Pancreas (tissue), 10 donors: ENCODE data around the gene PGA3. TPM values are rescaled to one million over a fixed set of nuclear protein-coding genes. Genes with fewer than 3 reads are reported as not detected.
"Not testable (repeated sequence)": the region's sequence is repeated elsewhere in the genome, so short reads cannot be mapped to it uniquely, and the experiment has no call there.

Source experiments
- ATAC-seq, 4 donors: fragments of 200-7000 bp; cut with Tn5 transposase; one replicate each; pipeline versions ENCODE4 v1.8.0 to v1.9.1; 2020; ENCODE audit warnings: mild to moderate bottlenecking in 4 of 4, moderate library complexity in 4 of 4
- DNase-seq, 6 donors: peaks; one replicate each; pipeline ENCODE4 v3.0.0-alpha.2; 2020
- FAIRE-seq: peaks from 2 replicates; lab custom pipeline; 2012; peaks lifted over from hg19 to GRCh38; lab: Jason Lieb, UNC
- H3K27ac ChIP-seq, 4 donors: fragments of 200-600 bp; sonication (generic); 1 replicate in 3 of 4; 2 replicates in 1 of 4; pipeline versions ENCODE4 v1.5.0 to v1.8.0; 2020
- H3K27me3 ChIP-seq, 4 donors: fragments of 200-600 bp; one replicate each; pipeline ENCODE4 v1.8.0; 2021
- H3K36me3 ChIP-seq, 3 donors: fragments of 200-600 bp; sonication (generic) in 1 of 3; one replicate each; pipeline versions ENCODE4 v1.5.0 to v1.8.0; 2020 to 2021
- H3K4me1 ChIP-seq, 3 donors: fragments of 200-600 bp; one replicate each; pipeline ENCODE4 v1.8.0; 2021
- H3K4me3 ChIP-seq, 4 donors: fragments of 200-600 bp; sonication (generic) in 2 of 4; one replicate each; pipeline versions ENCODE4 v1.5.0 to v1.8.0; 2020 to 2021
- H3K9me3 ChIP-seq, 4 donors: fragments of 200-600 bp; one replicate each; pipeline ENCODE4 v1.8.0; 2021
- CTCF ChIP-seq, 4 donors: fragments of 200-600 bp; sonication (generic) in 3 of 4; IDR thresholded peaks; one replicate each; pipeline versions ENCODE4 v1.5.0 to v1.8.0; 2021; ENCODE audit warnings: antibody characterized with exemption in 4 of 4
- WGBS, 2 donors: extraction: QIAGEN DNeasy Blood & Tissue Kit; methylation state at CpG; one replicate each; pipeline ENCODE4 v1.1.7; 2013; 5-methylcytosine and 5-hydroxymethylcytosine counted together
- intact Hi-C, 3 donors: fragments of 100-400 bp; cut with DNase I; formaldehyde crosslinking; loops; one replicate each; pipeline versions ENCODE4 v1.11.1 to v1.14.2; 2022
- polyA plus RNA-seq, 2 donors: library from polyadenylated mRNA; stranded (reverse); fragments of 200-250 nt; gene quantifications; one replicate each; pipeline ENCODE4 v1.2.3, GENCODE V29; 2013
- total RNA-seq, 6 donors: library from RNA; stranded (reverse); fragmentation: NEBNext Ultra II Directional in 4 of 6; extraction: Animal tissue kit (Norgen Biotek cat#: 25700) in 4 of 6; gene quantifications; one replicate each; pipeline versions ENCODE4 v1.2.1 to v1.2.4, GENCODE V29; 2021 to 2023
- donor health status: healthy with polysubstance abuse.
- donor health status: DM: no; HTN: no; CAD: no; lungs with moderate emphysema.
- donor health status: DM: no; HTN: no; CAD: no.
- donor health status: control.
- donor health status: control.
- donor health status: Bipolar disorder and iron deficiency.
- donor health status: DM: yes; HTN: yes; CAD: no.
- donor health status: DM: no; HTN: no; CAD: no.
- donor health status: DM: no; HTN: no; CAD: no.
- donor health status: DM: yes; HTN: yes; CAD: no.

The PGA3 gene
- total and polyA plus RNA-seq, 8 donors, result 0.08 to 7.4 (median 0.23) TPM; not detected in 4

GRCh38 chr11:61172888-61173287 lies 30.4 kb upstream of the PGA3 start:
- no peak for ATAC-seq
- Histone ChIP-seq H3K4me3 (no peak overlapping the region), H3K4me1 (peaks cover 0 to 18% (median 0%) of the 10 kb centered on the region in 3 donors), H3K36me3 (no peaks in the 10 kb centered on the region), H3K27ac (peak overlapping the region in 2 of 4 donors; percentile 53 to 74), H3K9me3 (no peaks in the 10 kb centered on the region), H3K27me3 (no peaks in the 10 kb centered on the region)
- intact Hi-C loops, result no loop called here
- DNase-seq, result no peak
- FAIRE-seq, result no peak
- no peak for TF ChIP-seq CTCF (IDR thresholded peaks at IDR 0.05)
- WGBS, 2 donors, result 90 to 92% methylated on average over 3 of the region's 3 CpGs

- ATAC-seq, result peak in 3 of 4 donors; percentile 64 to 70 (median 65)
- Histone ChIP-seq H3K27ac (peak overlapping the region in 2 of 4 donors; percentile 53 to 74), H3K4me3 (no peak overlapping the region), H3K36me3 (no peaks in the 10 kb centered on the region), H3K9me3 (no peaks in the 10 kb centered on the region), H3K4me1 (peaks cover 0 to 18% (median 0%) of the 10 kb centered on the region in 3 donors), H3K27me3 (no peaks in the 10 kb centered on the region)
- WGBS, 2 donors, result 75 to 79% methylated on average over 4 of the region's 4 CpGs
- DNase-seq, result peak in 1 of 6 donors; percentile 53
- no peak for FAIRE-seq
- no peak for TF ChIP-seq CTCF (IDR thresholded peaks at IDR 0.05)
- intact Hi-C loops, result no loop called here
Observed at GRCh38 chr11:61173456-61173855, 29.9 kb upstream of the PGA3 start.

- TF ChIP-seq CTCF (IDR thresholded peaks at IDR 0.05), result no peak
- 35 to 38% methylated on average over 6 of the region's 6 CpGs for WGBS, 2 donors
- Histone ChIP-seq H3K27me3 (no peaks in the 10 kb centered on the region), H3K27ac (peak overlapping the region in 2 of 4 donors; percentile 53 to 74), H3K4me1 (peaks cover 0 to 18% (median 0%) of the 10 kb centered on the region in 3 donors), H3K36me3 (no peaks in the 10 kb centered on the region), H3K4me3 (no peak overlapping the region), H3K9me3 (no peaks in the 10 kb centered on the region)
- FAIRE-seq (no peak), ATAC-seq (peak; percentile 61 to 92 (median 90)), DNase-seq (peak in 4 of 6 donors; percentile 57 to 81 (median 63))
- intact Hi-C loops, result no loop called here
Observed at GRCh38 chr11:61174273-61174672, 29.0 kb upstream of the PGA3 start.

GRCh38 chr11:61174949-61175348 lies 28.4 kb upstream of the PGA3 start:
- FAIRE-seq (no peak), DNase-seq (no peak), ATAC-seq (peak in 2 of 4 donors; percentile 50 to 59)
- H3K4me1 ChIP-seq, result peaks cover 0 to 18% (median 0%) of the 10 kb centered on the region in 3 donors
- peak overlapping the region in 2 of 4 donors; percentile 32 to 60 for H3K27ac ChIP-seq
- H3K27me3 ChIP-seq, result no peaks in the 10 kb centered on the region
- H3K4me3 ChIP-seq, result no peak overlapping the region
- no peaks in the 10 kb centered on the region for H3K36me3 ChIP-seq
- WGBS, 2 donors, result 78 to 83% methylated on average over 6 of the region's 6 CpGs
- no peaks in the 10 kb centered on the region for H3K9me3 ChIP-seq
- TF ChIP-seq CTCF (IDR thresholded peaks at IDR 0.05), result no peak
- intact Hi-C loops, result loop anchor here in 1 of 3 donors (5.0 kb wide), 1 partner anchor 38 kb away; no protein-coding TSS in a partner anchor

GRCh38 chr11:61176446-61176845 lies 26.9 kb upstream of the PGA3 start:
- Histone ChIP-seq H3K4me3 (no peak overlapping the region), H3K4me1 (peaks cover 0 to 18% (median 0%) of the 10 kb centered on the region in 3 donors), H3K9me3 (no peaks in the 10 kb centered on the region), H3K27ac (no peak overlapping the region), H3K27me3 (no peaks in the 10 kb centered on the region), H3K36me3 (no peaks in the 10 kb centered on the region)
- DNase-seq, result no peak
- 67 to 71% methylated on average over 6 of the region's 6 CpGs for WGBS, 2 donors
- intact Hi-C loops, result loop anchor here in 1 of 3 donors (5.0 kb wide), 1 partner anchor 39 kb away; no protein-coding TSS in a partner anchor
- TF ChIP-seq CTCF (IDR thresholded peaks at IDR 0.05), result no peak
- ATAC-seq, result no peak
- FAIRE-seq, result no peak

- not testable (repeated sequence) for DNase-seq, FAIRE-seq, H3K4me1 ChIP-seq, H3K27ac ChIP-seq, ATAC-seq, H3K4me3 ChIP-seq, H3K9me3 ChIP-seq, H3K27me3 ChIP-seq, H3K36me3 ChIP-seq
- intact Hi-C loops, result loop anchor here in 2 of 3 donors (10.0 kb wide), 1 partner anchor 345 kb away; no protein-coding TSS in a partner anchor
- 85 to 88% methylated on average over 6 of the region's 6 CpGs for WGBS, 2 donors
Observed at GRCh38 chr11:61180205-61180604, 23.1 kb upstream of the PGA3 start.
